Keratinocyte (primary cell): ENCODE data around the gene RAB11FIP4.

Source experiments
- EZH2 ChIP-seq: IDR thresholded peaks from one replicate; pipeline ENCODE4 v1.6.1; 2012; ENCODE audit warnings: inconsistent platforms, mild to moderate bottlenecking, low read length, moderate library complexity
- TF ChIP-seq, protein P1 (sequence below), 3 experiments: IDR thresholded peaks in 1 of 3; conservative IDR thresholded peaks in 1 of 3; optimal IDR thresholded peaks in 1 of 3; 2 replicates in 2 of 3; 3 replicates in 1 of 3; pipeline versions ENCODE3 to v1.5.1; 2011; ENCODE audit warnings: low read length in 3 of 3, mild to moderate bottlenecking in 3 of 3, moderate library complexity in 2 of 3, control low read depth in 1 of 3, inconsistent platforms in 1 of 3; ENCODE audit not compliant: insufficient read depth in 2 of 3; ENCODE audit errors: extremely low read depth in 1 of 3

DNA sequence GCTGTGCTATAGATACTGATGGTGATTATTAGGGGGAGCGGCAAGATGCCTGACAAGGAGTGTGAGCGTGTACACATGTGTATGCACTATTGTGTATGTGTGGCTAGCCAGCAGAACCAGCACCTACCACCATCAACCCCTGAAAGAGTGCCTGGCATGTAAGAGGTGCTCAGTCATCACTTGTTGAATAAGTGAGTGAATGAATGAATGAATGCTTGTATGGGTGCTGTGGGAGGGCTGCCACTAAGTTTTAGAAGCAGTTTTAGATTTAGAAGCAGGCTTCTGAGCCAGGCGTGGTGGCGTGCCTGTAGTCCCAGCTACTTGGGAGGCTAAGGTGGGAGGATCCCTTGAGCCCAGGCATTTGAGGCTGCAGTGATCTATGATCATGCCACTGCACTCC is 37.0 kb downstream of the RAB11FIP4 start:
- TF ChIP-seq, protein P1, sequence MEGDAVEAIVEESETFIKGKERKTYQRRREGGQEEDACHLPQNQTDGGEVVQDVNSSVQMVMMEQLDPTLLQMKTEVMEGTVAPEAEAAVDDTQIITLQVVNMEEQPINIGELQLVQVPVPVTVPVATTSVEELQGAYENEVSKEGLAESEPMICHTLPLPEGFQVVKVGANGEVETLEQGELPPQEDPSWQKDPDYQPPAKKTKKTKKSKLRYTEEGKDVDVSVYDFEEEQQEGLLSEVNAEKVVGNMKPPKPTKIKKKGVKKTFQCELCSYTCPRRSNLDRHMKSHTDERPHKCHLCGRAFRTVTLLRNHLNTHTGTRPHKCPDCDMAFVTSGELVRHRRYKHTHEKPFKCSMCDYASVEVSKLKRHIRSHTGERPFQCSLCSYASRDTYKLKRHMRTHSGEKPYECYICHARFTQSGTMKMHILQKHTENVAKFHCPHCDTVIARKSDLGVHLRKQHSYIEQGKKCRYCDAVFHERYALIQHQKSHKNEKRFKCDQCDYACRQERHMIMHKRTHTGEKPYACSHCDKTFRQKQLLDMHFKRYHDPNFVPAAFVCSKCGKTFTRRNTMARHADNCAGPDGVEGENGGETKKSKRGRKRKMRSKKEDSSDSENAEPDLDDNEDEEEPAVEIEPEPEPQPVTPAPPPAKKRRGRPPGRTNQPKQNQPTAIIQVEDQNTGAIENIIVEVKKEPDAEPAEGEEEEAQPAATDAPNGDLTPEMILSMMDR (optimal IDR thresholded peaks at IDR 0.05 in 1 of 3, IDR thresholded peaks at IDR 0.05 in 1 of 3, conservative IDR thresholded peaks at IDR 0.05 in 1 of 3; ENCODE audit: extremely low read depth in 1 of 3, insufficient read depth in 2 of 3, low read length in 3 of 3) = no peak
- TF ChIP-seq EZH2 = no peak
